Head of caudate nucleus (tissue), 42 donors: Measurements from ENCODE around the gene POLG.

Experiments used
- DNase-seq, 42 donors: peaks; one replicate each; pipeline versions ENCODE4 v3.0.0 to v3.0.0-alpha.2; 2020 to 2021; ENCODE audit warnings: mixed read lengths in 7 of 42
- intact Hi-C: fragments of 100-400 bp; cut with DNase I; formaldehyde crosslinking; loops from one replicate; pipeline ENCODE4 v1.15.0; 2022

POLG gene

GRCh38 chr15:89371228-89372044 lies 36.8 kb upstream of the POLG start:
- DNase-seq = peak in 10 of 42 donors; percentile 24 to 64 (median 52)
- intact Hi-C loops = no loop called here

DNA sequence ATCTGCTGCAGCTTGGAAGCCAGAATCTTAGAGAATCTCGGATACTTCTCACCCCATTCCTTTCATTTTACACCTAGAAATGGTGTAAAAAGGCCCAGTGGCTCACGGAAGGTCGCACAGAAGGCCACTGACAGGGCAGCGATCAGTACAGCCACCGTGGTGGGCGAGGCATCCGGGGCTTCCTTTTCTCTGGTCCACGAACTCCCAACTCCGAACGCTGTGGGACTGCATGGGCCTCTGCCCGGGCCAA lies 36.3 kb upstream of the POLG start:
- intact Hi-C loops = no loop called here
- DNase-seq = peak in 1 of 42 donors; percentile 32

DNA sequence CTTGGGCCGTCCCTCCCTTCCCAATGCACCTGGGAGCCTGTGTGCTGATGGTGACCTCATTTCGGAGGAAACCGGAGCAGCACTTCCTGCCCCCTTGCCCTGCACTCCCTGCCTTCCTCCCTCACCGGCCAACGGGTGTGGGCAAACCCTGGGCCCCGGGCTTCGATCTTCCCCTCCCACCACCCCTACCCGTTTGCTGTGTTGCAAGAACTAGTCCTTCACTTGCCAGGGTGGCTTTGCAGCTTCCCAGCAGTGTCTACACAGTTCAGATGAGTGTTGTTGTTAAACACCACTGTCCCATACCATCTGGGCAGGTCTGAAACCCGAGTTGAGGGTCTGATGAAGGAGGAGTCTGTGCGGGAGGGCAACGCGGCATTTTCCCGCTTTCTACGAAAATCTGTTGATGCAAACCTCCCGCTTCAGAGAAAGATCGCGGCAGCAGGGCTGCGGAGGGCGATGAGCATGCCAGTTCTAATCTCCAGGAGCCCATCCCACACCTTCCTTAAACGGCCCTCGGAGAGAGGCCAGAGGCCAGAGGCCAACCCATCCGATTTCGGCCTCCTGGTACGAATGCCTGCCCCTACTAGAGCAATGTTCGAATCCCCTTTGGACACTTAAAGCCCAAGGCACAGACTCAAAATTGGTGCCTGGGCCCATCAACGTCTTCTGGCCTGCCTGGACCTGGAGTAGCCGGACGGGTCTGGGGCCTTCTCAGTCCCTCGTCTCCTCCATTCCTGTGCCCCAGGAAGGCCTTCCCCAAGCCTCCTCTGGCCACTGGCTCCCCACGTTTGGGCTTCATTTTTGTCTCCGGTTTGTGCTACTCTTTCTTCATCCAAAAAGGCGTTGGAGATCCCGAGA lies 35.7 kb upstream of the POLG start:
- intact Hi-C loops = no loop called here
- peak in 2 of 42 donors; percentile 16 to 42 for DNase-seq

DNA sequence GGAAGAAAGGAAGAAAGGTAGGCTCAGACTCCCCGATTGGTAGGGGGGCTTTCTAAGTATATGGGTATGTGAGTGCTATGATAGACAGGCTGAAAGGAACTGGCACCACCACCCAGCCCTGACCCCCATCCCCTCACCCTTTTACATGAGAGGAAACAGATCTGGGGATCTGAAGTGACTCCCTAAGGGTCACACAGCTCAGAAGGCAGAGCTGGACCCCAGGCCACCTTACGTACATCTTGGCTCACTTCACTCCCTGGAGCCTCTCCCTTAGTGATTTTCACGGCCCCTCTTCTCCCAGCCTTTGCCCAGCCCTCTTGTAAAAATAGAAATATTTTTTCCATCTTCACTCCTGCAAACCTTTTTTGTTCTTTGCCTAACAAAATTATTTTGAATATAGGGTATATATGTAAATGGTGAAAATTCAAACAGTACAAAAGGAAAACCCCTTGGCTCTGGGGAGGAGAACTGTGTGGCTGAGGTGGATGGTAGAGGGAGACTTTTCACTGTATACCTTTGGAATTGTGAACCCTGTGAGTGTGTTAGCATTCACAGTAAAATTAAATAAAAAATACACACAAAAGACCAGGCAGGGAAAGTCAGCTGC lies 34.8 kb upstream of the POLG start:
- no peak for DNase-seq
- intact Hi-C loops = no loop called here

GRCh38 chr15:89368566-89369223 lies 34.1 kb upstream of the POLG start:
- intact Hi-C loops = no loop called here
- DNase-seq = peak in 5 of 42 donors; percentile 31 to 59 (median 41)

DNA sequence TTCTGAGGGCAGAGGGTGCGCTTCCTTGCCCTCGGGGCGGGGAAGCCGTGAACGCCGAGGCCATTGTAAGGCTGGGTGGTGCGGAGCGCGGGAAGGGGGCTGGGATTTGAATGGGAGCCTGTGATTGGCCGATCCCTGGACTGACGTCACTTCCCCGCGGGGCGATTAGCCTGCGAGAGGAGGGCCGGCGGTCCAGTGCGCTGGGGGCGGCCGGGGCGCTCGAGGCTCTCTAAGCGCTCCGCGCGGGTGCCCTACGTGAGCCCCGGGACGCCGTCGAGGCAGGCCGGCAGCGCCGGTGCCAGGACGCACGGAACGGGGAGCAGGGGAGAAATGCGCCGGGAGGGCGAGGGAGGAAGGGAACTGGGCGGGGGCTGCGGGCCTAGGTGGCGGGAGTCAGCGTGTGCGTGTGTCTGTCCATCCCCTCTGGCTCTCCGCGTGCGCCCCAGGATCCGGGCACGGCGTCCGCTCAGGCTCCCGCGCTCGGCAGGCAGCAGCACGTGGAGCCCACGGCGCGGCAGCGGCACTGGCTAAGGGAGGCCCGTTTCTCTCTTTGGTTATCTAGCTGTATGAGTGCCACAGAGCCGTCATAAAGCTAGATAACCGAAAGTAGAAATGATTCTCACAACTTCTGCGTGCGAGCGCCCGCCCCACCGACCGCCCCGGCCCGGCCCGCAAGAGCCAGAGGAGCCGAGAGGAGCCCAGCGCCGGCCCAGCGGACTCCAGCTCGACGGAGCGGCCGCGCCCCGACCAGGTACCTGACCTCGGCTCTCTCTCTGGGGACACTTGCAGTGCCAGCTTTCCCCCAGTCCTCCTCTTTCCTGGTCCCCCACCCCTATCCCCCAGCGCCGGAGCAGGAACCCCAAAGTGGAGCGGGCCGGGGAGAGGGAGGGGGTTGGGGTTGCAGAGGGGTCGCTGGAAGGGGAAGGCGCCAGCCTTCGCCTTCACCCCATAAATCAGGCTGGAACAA lies 33.1 kb upstream of the POLG start:
- DNase-seq = peak; percentile 60 to 92 (median 84)
- intact Hi-C loops = no loop called here

- intact Hi-C loops = no loop called here
- peak in 2 of 42 donors; percentile 9 to 26 for DNase-seq
These were observed 32.2 kb upstream of the POLG start for GRCh38 chr15:89366656-89367393.

DNA sequence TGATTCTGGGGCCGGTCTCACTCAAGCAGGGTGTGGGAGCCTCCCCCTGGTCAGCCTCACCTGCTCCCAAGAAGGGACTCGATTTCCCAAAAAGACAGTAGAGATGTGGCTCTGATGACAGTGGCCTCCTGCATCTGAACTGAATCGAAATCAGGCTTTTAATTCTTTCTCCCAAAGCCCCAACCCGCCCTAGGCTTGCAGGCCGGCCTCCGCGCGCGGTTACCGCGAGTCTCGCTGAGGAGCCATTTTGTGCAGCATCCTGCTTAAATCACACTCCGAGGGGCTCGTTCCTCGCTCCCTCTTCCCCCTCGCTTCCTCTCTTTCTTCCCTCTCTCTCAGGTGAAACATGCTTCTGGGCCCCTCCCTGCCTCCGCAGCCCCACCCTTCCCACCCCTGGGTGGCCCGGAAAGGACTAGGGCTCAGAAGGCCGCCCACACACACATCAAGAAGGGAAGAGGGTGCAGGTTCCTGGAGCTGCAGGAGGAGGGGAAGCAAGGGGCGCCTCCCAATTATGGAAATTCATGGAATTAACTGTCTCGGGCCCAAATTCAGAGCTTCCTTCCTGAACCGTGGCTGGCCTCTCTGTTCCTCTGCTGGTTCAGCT lies 30.9 kb upstream of the POLG start:
- intact Hi-C loops = no loop called here
- DNase-seq = peak in 31 of 42 donors; percentile 40 to 88 (median 64)

DNA sequence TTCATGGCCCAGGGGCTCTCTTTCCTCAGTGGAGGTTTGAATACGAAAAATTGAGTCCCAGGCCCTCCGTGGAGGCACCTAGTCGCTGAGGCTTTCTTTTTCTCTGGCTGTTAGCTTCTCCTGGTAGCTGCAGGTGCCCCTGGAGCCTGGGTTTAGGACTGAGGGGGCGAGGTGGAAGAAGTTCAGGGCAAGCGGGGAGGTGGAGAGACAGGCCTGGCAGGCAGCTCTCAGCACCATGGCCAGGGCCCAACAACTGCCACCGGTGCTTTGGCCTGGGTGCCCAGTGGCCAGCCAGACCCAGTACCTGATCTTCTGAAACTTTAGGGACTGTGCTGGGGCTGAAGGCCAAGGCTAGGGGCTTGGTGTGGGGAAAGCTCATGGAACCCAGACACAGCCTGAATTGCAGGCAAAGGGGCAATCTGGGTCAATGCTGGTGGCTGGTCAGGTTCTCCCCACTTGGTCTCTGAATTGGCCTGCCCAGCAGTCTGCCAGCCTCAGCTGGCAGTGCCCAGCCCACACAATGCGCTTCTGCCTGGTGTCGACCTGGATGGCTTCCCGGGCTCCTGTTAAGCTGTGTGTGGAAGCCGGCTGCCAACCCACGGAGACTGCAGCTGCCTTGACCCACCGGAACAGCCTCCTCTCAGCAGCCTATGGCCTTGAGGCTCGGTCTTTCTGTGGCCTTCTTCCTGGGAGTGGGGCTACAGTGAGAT lies 30.3 kb upstream of the POLG start:
- peak in 37 of 42 donors; percentile 46 to 88 (median 68) for DNase-seq
- intact Hi-C loops = no loop called here

- intact Hi-C loops = no loop called here
These were observed 29.7 kb upstream of the POLG start for GRCh38 chr15:89364341-89364740.

DNA sequence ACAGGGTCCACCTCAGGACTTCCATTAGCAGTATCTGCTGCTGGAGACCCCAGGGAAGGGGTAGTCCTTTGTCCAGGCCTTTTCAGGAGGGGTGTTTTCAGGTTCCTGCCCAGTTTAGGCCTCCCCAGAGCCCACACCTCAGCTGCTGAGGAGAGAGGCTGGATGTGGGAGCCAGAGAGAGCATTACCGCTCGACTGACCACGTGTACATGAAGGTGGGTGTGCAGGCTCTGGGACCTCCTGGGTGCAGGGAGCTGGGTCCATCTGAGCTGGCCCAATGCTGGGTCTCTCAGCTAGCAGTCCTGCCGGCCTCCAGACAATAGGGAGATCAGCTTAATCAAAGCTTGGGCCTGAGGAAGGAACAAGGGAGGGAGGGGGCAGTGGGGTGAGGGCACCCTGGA lies 29.1 kb upstream of the POLG start:
- intact Hi-C loops = no loop called here
- no peak for DNase-seq

More at GRCh38 chr15:89364341-89364740, 29.7 kb upstream of the POLG start:
- DNase-seq = peak in 13 of 42 donors; percentile 32 to 75 (median 53)

- intact Hi-C loops = no loop called here
- peak in 5 of 42 donors; percentile 26 to 74 (median 50) for DNase-seq
These were observed 28.5 kb upstream of the POLG start for GRCh38 chr15:89363133-89363532.

DNA sequence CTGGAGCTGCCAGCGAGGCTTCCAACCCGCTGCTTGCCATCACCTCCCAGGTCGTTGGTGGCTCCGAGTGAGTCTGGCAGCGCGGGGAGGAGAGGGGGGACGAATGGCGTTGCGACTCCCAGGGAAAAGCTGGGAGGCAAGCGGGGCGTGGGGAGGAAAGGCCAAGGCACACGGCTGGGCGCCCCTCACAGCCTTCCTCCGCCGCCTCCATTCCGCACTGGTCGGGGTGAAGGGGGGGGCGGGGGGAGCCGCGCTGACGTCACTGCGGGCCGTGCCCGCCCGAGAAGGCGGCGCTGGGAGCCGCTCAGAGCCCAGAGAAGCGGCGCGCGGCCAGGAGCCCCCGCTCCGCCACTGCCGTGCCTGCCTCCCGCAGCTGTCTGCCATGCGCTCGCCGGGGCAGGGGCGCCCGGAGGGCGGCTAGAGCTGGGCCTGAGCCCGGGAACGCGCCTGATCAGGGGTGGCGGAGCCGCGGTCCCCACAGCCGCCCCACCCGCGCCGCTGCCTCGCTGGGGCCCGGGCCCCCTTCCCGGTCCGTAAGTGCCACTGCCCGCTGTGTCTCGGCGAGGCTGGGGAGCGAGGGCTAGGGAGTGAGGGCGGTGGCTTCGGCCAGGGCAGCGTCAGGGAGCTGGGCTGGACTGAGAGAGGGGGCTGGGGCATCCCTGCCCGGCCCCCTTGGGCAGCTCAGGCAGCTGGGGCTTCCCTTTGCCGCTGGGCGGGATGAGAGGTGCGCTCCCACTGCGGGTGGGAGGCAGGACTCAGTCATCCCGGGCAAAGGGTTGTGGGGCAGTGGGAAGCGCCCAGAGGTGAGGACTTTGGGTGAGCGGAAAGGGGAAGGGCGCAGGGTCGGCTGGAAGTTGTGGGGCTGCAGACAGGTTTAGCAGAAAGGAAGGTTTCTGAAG lies 27.8 kb upstream of the POLG start:
- peak; percentile 39 to 90 (median 75) for DNase-seq
- intact Hi-C loops = no loop called here

DNA sequence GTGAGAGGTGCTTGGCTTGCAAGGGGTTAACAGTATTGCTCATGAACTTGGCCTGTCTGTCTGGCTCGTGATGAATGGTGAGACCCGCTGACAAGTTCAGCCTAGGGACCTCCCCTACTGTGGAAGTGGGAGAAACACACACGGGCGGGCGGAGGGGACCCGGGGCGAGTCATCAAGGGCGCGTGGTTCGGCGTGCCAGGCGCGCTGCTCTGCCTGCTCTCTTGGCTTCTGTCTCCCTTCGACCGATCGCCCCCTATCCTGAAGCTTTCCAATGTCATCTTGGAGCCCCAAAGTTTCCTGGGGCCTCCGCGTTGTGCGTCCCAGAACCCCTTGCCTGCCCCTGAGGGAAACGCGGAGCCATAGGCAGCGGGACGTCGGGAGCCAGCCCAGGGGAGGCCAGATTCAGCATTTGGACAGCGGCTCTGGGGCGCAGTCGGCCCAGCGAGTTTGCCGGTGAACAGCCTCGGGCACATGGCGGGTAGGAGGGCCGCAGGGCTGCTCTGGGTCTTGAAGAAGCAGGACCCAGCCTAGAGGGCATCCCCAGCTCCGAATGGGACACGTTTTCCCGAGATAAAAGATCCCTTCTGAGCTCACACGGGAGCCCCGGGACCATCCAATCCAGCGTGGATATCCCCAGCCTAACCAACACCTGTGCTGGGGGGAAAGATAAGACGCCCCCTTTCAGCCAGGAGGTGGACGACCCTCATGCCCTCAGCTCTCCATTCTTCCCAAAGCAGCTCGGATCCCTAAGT lies 27.0 kb upstream of the POLG start:
- DNase-seq = peak in 40 of 42 donors; percentile 32 to 89 (median 71)
- intact Hi-C loops = no loop called here
